MM.1S (cell line): ENCODE measurements around the gene SPATS2.

Experiments
- DNase-seq: peaks from one replicate; pipeline ENCODE4 v3.0.0-alpha.2; 2015
- H2AFZ ChIP-seq: fragments of 300-600 bp; sonication (generic); 2 replicates; pipeline ENCODE4 v1.6.0; 2016; ENCODE audit warnings: antibody characterized with exemption, low read length
- H3F3A ChIP-seq: fragments of 300-600 bp; sonication (generic); 2 replicates; pipeline ENCODE4 v1.6.1; 2016; ENCODE audit warnings: mild to moderate bottlenecking, antibody characterized with exemption, low read length, moderate library complexity, mixed read lengths; ENCODE audit not compliant: insufficient read depth
- H3K27ac ChIP-seq: fragments of 300-600 bp; sonication (generic); 2 replicates; pipeline ENCODE4 v1.5.1; 2016; ENCODE audit warnings: mild to moderate bottlenecking, low read length
- H3K27me3 ChIP-seq: fragments of 300-600 bp; sonication (generic); replicated peaks from 2 replicates; pipeline ENCODE4 v1.6.0; 2016; ENCODE audit warnings: low read length; ENCODE audit not compliant: insufficient read depth
- H3K36me3 ChIP-seq: fragments of 300-600 bp; sonication (generic); replicated peaks from 2 replicates; pipeline ENCODE4 v1.6.1; 2016; ENCODE audit warnings: mild to moderate bottlenecking, low read length, mixed read lengths; ENCODE audit not compliant: insufficient read depth
- H3K4me1 ChIP-seq: fragments of 300-600 bp; sonication (generic); 2 replicates; pipeline ENCODE4 v1.6.1; 2016; ENCODE audit warnings: low read length, mixed read lengths
- H3K4me2 ChIP-seq: fragments of 300-600 bp; sonication (generic); 2 replicates; pipeline ENCODE4 v1.6.0; 2016; ENCODE audit warnings: low read depth, low read length
- H3K4me3 ChIP-seq: fragments of 300-600 bp; sonication (generic); 2 replicates; pipeline ENCODE4 v1.5.1; 2016; ENCODE audit warnings: low read length, mixed read lengths
- H3K79me2 ChIP-seq: fragments of 300-600 bp; sonication (generic); 2 replicates; pipeline ENCODE4 v1.6.1; 2016; ENCODE audit warnings: mixed run types, low read length, mixed read lengths
- H3K9ac ChIP-seq: fragments of 300-600 bp; sonication (generic); 2 replicates; pipeline ENCODE4 v1.6.1; 2016; ENCODE audit warnings: low read length, mixed read lengths
- H3K9me2 ChIP-seq: fragments of 300-600 bp; sonication (generic); replicated peaks from 2 replicates; pipeline ENCODE4 v1.6.1; 2016; ENCODE audit warnings: mild to moderate bottlenecking, low read length, mixed read lengths; ENCODE audit not compliant: insufficient read depth
- H3K9me3 ChIP-seq: fragments of 300-600 bp; sonication (generic); replicated peaks from 2 replicates; pipeline ENCODE4 v1.6.1; 2016; ENCODE audit warnings: mild to moderate bottlenecking, low read length, mixed read lengths; ENCODE audit not compliant: insufficient read depth
- H4K20me1 ChIP-seq: fragments of 300-600 bp; sonication (generic); 2 replicates; pipeline ENCODE4 v1.6.1; 2016; ENCODE audit warnings: mild to moderate bottlenecking, low read length, moderate library complexity, mixed read lengths; ENCODE audit not compliant: insufficient read depth
- EZH2 ChIP-seq: fragments of 300-600 bp; sonication (generic); optimal IDR thresholded peaks from 2 replicates; pipeline ENCODE3; 2017; ENCODE audit warnings: low read depth, mild to moderate bottlenecking, antibody characterized with exemption, low read length, mixed read lengths
- EZH2phosphoT487 ChIP-seq: fragments of 300-600 bp; sonication (generic); IDR thresholded peaks from 2 replicates; pipeline ENCODE4 v1.6.1; 2018; ENCODE audit warnings: antibody characterized with exemption, low read length
- TF ChIP-seq, protein P1 (sequence below): fragments of 300-600 bp; sonication (generic); IDR thresholded peaks from 2 replicates; pipeline ENCODE4 v1.5.1; 2016; ENCODE audit warnings: antibody characterized with exemption, low read length, mixed read lengths

SPATS2 gene

GRCh38 chr12:49359671-49360070 lies 7.6 kb upstream of the SPATS2 start:
- H2AFZ ChIP-seq = no peak overlapping the region
- H3K4me2 ChIP-seq = no peak overlapping the region
- TF ChIP-seq, protein P1, sequence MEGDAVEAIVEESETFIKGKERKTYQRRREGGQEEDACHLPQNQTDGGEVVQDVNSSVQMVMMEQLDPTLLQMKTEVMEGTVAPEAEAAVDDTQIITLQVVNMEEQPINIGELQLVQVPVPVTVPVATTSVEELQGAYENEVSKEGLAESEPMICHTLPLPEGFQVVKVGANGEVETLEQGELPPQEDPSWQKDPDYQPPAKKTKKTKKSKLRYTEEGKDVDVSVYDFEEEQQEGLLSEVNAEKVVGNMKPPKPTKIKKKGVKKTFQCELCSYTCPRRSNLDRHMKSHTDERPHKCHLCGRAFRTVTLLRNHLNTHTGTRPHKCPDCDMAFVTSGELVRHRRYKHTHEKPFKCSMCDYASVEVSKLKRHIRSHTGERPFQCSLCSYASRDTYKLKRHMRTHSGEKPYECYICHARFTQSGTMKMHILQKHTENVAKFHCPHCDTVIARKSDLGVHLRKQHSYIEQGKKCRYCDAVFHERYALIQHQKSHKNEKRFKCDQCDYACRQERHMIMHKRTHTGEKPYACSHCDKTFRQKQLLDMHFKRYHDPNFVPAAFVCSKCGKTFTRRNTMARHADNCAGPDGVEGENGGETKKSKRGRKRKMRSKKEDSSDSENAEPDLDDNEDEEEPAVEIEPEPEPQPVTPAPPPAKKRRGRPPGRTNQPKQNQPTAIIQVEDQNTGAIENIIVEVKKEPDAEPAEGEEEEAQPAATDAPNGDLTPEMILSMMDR = no peak
- no peak for TF ChIP-seq EZH2phosphoT487
- no peak for TF ChIP-seq EZH2

DNA sequence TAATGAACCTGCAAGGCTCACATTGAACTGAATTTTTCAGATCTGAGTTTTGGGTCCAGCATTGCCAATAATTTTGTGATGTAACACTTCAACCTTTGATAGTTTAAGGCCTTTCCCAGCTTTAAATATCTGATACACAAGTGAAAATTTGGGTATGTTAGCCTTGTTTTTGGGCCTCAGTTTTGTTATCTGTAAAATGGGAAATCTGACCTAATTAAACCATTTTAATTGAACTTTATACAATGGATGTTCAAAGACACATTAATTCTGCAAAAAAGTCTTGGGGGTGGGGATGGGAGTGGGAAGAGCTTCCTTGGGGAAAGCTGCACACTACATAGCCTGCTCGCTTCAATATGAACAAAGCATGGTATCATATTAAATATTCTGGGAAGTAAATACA lies 5.2 kb upstream of the SPATS2 start:
- H3K36me3 ChIP-seq = no peaks in the 10 kb centered on the region
- no peak overlapping the region for H3K4me2 ChIP-seq
- H3K4me3 ChIP-seq = no peak overlapping the region
- TF ChIP-seq EZH2 = no peak
- TF ChIP-seq EZH2phosphoT487 = no peak
- TF ChIP-seq, protein P1 = no peak
- H3K9ac ChIP-seq = no peak overlapping the region
- no peaks in the 10 kb centered on the region for H3K27me3 ChIP-seq
- H3K9me3 ChIP-seq = no peaks in the 10 kb centered on the region
- peaks cover 9% of the 10 kb centered on the region; the same call in 1 of the 2 replicates for H3F3A ChIP-seq
- no peaks in the 10 kb centered on the region for H3K9me2 ChIP-seq
- H3K27ac ChIP-seq = no peak overlapping the region
- no peaks in the 10 kb centered on the region for H4K20me1 ChIP-seq
- H3K4me1 ChIP-seq = peaks cover 5% of the 10 kb centered on the region; the same call in 1 of the 2 replicates
- DNase-seq = no peak
- no peak overlapping the region for H2AFZ ChIP-seq
- peaks cover 5% of the 10 kb centered on the region; the same call in 1 of the 2 replicates for H3K79me2 ChIP-seq

More at GRCh38 chr12:49359671-49360070, 7.6 kb upstream of the SPATS2 start:
- no peaks in the 10 kb centered on the region for H3F3A ChIP-seq
- no peak for DNase-seq
- H3K9ac ChIP-seq = no peak overlapping the region
- H3K27ac ChIP-seq = no peak overlapping the region
- H3K36me3 ChIP-seq = no peaks in the 10 kb centered on the region
- peaks cover 5% of the 10 kb centered on the region; the same call in 1 of the 2 replicates for H3K4me1 ChIP-seq
- H3K79me2 ChIP-seq = no peaks in the 10 kb centered on the region
- H3K27me3 ChIP-seq = no peaks in the 10 kb centered on the region
- no peak overlapping the region for H3K4me3 ChIP-seq
- no peaks in the 10 kb centered on the region for H3K9me2 ChIP-seq
- no peaks in the 10 kb centered on the region for H3K9me3 ChIP-seq
- H4K20me1 ChIP-seq = no peaks in the 10 kb centered on the region

GRCh38 chr12:49364989-49365388 lies 2.3 kb upstream of the SPATS2 start:
- Histone ChIP-seq H3K4me3 (no peak overlapping the region), H2AFZ (no peak overlapping the region), H3F3A (peaks cover 32% of the 10 kb centered on the region), H3K9me3 (no peaks in the 10 kb centered on the region), H3K36me3 (no peaks in the 10 kb centered on the region), H3K4me1 (peaks cover 5% of the 10 kb centered on the region), H4K20me1 (no peaks in the 10 kb centered on the region), H3K27me3 (no peaks in the 10 kb centered on the region), H3K27ac (no peak overlapping the region), H3K9me2 (no peaks in the 10 kb centered on the region), H3K4me2 (no peak overlapping the region), H3K9ac (no peak overlapping the region), H3K79me2 (peaks cover 30% of the 10 kb centered on the region)
- TF ChIP-seq, protein P1 = no peak
- TF ChIP-seq EZH2 (no peak), EZH2phosphoT487 (no peak)
- no peak for DNase-seq
